ENCODE measurements around the gene CXorf38.

The CXorf38 gene

DNA sequence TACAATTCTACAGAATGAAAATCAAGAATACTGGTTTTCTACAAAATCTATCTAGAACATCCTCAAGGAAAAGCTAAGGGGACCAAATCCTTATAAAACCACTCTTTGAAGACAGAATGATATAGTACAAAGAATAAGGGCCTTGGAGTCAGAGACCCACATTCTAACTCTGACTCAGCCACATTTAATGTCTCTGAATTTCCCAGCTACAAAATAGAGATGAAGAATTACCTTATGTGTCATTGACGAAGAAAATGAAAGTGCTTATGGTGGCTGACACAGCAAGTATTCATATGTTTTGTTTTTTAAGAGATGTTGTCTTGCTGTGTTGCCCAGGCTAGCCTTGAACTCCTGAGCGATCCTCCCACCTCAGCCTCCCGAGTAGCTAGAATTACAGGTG, 35.9 kb upstream of the CXorf38 start:
- no peak for DNase-seq (ENCODE audit: low spot score)
- TF ChIP-seq, protein P1, sequence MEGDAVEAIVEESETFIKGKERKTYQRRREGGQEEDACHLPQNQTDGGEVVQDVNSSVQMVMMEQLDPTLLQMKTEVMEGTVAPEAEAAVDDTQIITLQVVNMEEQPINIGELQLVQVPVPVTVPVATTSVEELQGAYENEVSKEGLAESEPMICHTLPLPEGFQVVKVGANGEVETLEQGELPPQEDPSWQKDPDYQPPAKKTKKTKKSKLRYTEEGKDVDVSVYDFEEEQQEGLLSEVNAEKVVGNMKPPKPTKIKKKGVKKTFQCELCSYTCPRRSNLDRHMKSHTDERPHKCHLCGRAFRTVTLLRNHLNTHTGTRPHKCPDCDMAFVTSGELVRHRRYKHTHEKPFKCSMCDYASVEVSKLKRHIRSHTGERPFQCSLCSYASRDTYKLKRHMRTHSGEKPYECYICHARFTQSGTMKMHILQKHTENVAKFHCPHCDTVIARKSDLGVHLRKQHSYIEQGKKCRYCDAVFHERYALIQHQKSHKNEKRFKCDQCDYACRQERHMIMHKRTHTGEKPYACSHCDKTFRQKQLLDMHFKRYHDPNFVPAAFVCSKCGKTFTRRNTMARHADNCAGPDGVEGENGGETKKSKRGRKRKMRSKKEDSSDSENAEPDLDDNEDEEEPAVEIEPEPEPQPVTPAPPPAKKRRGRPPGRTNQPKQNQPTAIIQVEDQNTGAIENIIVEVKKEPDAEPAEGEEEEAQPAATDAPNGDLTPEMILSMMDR (IDR thresholded peaks at IDR 0.05; ENCODE audit: extremely low read depth, insufficient read depth, missing control alignments) = no peak
- in situ Hi-C loops (cut with MboI; ENCODE audit: low pct_unique_long_range_greater_than_20kb, low sequenced_read_pairs, unreplicated experiment) = no loop called here

DNA sequence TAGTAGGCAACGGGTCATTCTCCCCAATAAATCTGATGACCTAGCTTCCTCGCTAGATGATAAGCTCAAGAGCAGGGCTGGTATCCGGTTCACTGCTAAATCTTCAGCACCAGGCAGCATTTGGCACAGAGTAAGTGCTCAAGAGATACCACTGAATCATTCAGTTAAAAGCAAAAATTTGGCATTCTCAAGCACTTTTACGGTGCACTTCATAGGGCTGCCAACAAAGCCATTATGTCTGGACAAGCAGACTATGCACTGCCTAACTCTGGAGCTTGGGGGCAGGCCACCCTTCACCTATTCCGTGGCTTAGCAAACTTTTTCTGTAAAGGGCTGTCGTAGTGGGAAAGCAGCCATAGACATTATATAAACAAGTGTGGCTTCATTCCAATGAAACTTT, 23.8 kb upstream of the CXorf38 start:
- TF ChIP-seq, protein P1 (IDR thresholded peaks at IDR 0.05; ENCODE audit: extremely low read depth, insufficient read depth, missing control alignments) = no peak
- in situ Hi-C loops (cut with MboI; ENCODE audit: low pct_unique_long_range_greater_than_20kb, low sequenced_read_pairs, unreplicated experiment) = loop anchor here (25.0 kb wide), 1 partner anchor 466 kb away; no protein-coding TSS in a partner anchor
- no peak for DNase-seq (ENCODE audit: low spot score)

DNA sequence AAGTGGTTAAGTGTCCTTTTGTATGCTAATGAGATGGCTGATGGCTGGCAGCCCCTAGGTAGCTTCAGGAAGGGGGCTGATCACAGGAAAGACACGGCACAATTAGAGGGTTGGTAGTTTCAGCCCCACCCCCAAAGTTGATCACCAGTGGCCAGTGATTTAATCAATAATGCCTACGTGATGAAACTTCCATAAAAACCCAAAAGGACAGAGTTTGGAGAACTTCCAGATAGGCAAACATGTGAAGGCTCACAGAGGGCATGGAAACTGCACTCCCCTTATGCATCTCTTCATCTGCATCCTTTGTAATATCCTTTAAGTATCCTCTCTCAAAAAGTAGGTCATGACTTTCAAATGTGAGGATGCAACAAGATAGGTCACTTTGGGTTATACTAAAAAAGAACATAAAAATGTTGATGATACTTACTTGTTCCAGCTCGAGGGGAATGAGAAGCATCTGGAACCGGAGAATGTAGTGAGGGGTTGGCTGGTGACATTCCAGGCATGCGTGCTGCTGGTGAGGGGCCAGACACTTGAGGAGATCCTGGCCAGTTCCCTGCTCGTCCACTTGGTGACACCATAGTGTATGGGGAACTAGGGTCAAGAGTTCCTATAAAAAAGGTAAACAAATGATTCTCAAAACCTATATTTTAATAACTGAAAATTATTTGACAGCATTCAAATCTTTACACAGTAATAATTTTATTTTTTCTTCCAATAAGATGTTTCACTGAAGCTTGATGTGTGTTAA, 16.7 kb upstream of the CXorf38 start:
- in situ Hi-C loops (cut with MboI; ENCODE audit: low pct_unique_long_range_greater_than_20kb, low sequenced_read_pairs, unreplicated experiment) = loop anchor here (25.0 kb wide), 1 partner anchor 473 kb away; no protein-coding TSS in a partner anchor
- DNase-seq (ENCODE audit: low spot score) = no peak
- TF ChIP-seq, protein P1 (IDR thresholded peaks at IDR 0.05; ENCODE audit: extremely low read depth, insufficient read depth, missing control alignments) = peak; percentile 24

DNA sequence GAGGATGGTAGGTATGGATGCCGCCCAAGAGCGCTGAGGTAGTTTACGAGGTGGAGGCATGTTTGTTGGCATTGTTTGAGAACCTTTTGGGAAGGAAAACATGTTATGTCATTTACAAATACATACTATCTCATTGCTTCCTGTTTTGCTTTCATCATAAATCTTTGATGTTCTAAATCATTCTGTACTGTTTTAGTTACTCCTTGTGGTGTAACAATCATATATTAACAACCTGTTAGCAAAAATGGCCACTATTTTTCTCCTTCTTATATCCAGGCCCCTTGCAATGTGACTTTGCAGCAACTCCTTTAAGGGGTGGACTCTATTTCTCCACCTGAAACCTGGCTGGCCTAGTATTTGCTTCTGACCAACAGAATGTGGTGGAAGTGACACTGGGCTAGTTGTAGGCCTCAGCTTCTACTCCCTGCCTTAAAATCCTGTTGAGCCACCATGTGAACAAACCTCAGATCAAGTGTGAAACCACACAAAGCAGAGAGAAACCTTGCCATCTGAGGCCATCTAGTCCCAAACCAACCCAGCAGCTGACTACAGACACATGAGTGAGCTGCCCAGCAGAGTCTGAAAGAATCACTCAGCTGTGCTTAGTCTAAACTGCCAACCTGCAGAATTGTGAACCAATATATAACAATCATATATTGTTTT, 15.8 kb upstream of the CXorf38 start:
- in situ Hi-C loops (cut with MboI; ENCODE audit: low pct_unique_long_range_greater_than_20kb, low sequenced_read_pairs, unreplicated experiment) = loop anchor here (25.0 kb wide), 1 partner anchor 474 kb away; no protein-coding TSS in a partner anchor
- DNase-seq (ENCODE audit: low spot score) = no peak
- TF ChIP-seq, protein P1 (IDR thresholded peaks at IDR 0.05; ENCODE audit: extremely low read depth, insufficient read depth, missing control alignments) = no peak

DNA sequence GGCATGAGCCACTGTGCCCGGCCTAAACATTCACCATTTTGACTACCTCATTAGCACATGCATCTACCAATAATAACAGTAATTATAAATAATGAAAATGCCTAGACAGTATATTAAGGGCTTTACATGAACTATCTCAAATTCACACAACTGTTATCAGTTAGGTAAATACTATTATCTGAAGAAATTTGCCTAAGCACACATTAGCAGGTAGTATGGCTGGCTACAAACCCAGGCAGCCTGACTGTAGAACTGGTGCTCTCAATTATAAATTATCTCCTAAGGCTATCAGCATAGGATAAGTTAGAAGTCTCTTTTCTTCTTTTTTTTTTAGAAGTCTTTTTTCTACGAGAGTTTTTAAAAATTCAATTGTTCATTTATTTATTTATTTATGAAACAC, 14.1 kb upstream of the CXorf38 start:
- DNase-seq (ENCODE audit: low spot score) = no peak
- in situ Hi-C loops (cut with MboI; ENCODE audit: low pct_unique_long_range_greater_than_20kb, low sequenced_read_pairs, unreplicated experiment) = loop anchor here (25.0 kb wide), 1 partner anchor 476 kb away; no protein-coding TSS in a partner anchor
- TF ChIP-seq, protein P1 (IDR thresholded peaks at IDR 0.05; ENCODE audit: extremely low read depth, insufficient read depth, missing control alignments) = no peak

DNA sequence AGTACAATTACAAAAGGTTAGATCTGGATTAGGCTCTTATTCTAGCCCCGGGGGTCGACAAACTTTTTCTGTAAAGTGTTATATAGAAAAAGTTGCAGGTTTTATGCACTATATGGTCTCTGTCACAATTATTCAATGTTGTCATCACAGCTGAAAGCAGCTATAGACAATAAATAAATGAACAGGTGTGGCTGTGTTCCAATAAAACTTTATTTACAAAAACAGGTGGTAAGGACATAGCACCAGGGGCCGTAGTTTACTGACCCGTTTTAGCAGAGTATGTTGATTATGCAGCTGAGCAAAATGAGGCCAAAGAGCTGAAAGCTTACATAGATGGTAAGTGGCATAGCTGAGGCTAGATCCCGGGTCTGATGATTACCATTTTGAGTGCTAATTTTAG, 13.0 kb upstream of the CXorf38 start:
- in situ Hi-C loops (cut with MboI; ENCODE audit: low pct_unique_long_range_greater_than_20kb, low sequenced_read_pairs, unreplicated experiment) = loop anchor here (25.0 kb wide), 1 partner anchor 477 kb away; no protein-coding TSS in a partner anchor
- DNase-seq (ENCODE audit: low spot score) = no peak
- TF ChIP-seq, protein P1 (IDR thresholded peaks at IDR 0.05; ENCODE audit: extremely low read depth, insufficient read depth, missing control alignments) = no peak

Data from GM13977 (cell line).